Bronchial epithelial cell (primary cell): ENCODE measurements around the gene LINC00632. TPM values are rescaled to one million over a fixed set of nuclear protein-coding genes. Genes with fewer than 3 reads are reported as not detected.

Experiments used
- DNase-seq: peaks from one replicate; pipeline ENCODE4 v3.0.0-alpha.2; 2010; ENCODE audit warnings: low read depth
- FAIRE-seq: peaks from 2 replicates; lab custom pipeline; 2011; peaks lifted over from hg19 to GRCh38; lab: Jason Lieb, UNC
- H3K27me3 ChIP-seq: 2 replicates; pipeline ENCODE4 v1.5.1; 2011; ENCODE audit warnings: low read length; ENCODE audit not compliant: control insufficient read depth, insufficient read depth
- H3K36me3 ChIP-seq: 2 replicates; pipeline ENCODE4 v1.5.1; 2011; ENCODE audit warnings: low read length; ENCODE audit not compliant: control insufficient read depth, insufficient read depth
- H3K4me3 ChIP-seq: 2 replicates; pipeline ENCODE4 v1.5.1; 2011; ENCODE audit warnings: mild to moderate bottlenecking, low read depth, low read length, control low read depth
- CTCF ChIP-seq: IDR thresholded peaks from 2 replicates; pipeline ENCODE4 v1.5.1; 2011; ENCODE audit warnings: mild to moderate bottlenecking, moderate library complexity, low read length, control low read depth, inconsistent platforms; ENCODE audit not compliant: insufficient read depth, severe bottlenecking
- total RNA-seq: library from RNA; depleted of rRNA; stranded (reverse); fragments of >200 nt; gene quantifications from 2 replicates; pipeline ENCODE4 v1.2.1, GENCODE V29; 2014

The LINC00632 gene
- total RNA-seq, 1 donor from 2014 or later = 0.53 TPM

GRCh38 chrX:140794642-140795041 lies 85.1 kb downstream of the LINC00632 start:
- TF ChIP-seq CTCF = no peak
- H3K4me3 ChIP-seq = no peak overlapping the region
- no peaks in the 10 kb centered on the region for H3K36me3 ChIP-seq
- FAIRE-seq = no peak
- DNase-seq = no peak
- H3K27me3 ChIP-seq = no peaks in the 10 kb centered on the region

GRCh38 chrX:140799216-140799615 lies 89.7 kb downstream of the LINC00632 start:
- TF ChIP-seq CTCF = peak; percentile 23
- FAIRE-seq = no peak
- DNase-seq = peak; percentile 88

GRCh38 chrX:140804292-140804691 lies 94.7 kb downstream of the LINC00632 start:
- TF ChIP-seq CTCF = no peak
- Histone ChIP-seq H3K27me3 (no peaks in the 10 kb centered on the region), H3K4me3 (no peak overlapping the region), H3K36me3 (no peaks in the 10 kb centered on the region)
- no peak for FAIRE-seq
- peak; percentile 13 for DNase-seq

More at GRCh38 chrX:140799216-140799615, 89.7 kb downstream of the LINC00632 start:
- Histone ChIP-seq H3K27me3 (no peaks in the 10 kb centered on the region), H3K36me3 (no peaks in the 10 kb centered on the region), H3K4me3 (no peak overlapping the region)

GRCh38 chrX:140815868-140816267 lies 106.3 kb downstream of the LINC00632 start:
- peak; percentile 40 for DNase-seq
- H3K36me3 ChIP-seq = no peaks in the 10 kb centered on the region
- H3K4me3 ChIP-seq = no peak overlapping the region
- TF ChIP-seq CTCF = no peak
- H3K27me3 ChIP-seq = no peaks in the 10 kb centered on the region
- no peak for FAIRE-seq

GRCh38 chrX:140817943-140818342 lies 108.4 kb downstream of the LINC00632 start:
- FAIRE-seq = no peak
- DNase-seq = peak; percentile 13
- Histone ChIP-seq H3K27me3 (no peaks in the 10 kb centered on the region), H3K4me3 (no peak overlapping the region), H3K36me3 (no peaks in the 10 kb centered on the region)
- peak; percentile 16 for TF ChIP-seq CTCF

GRCh38 chrX:140821280-140821679 lies 111.7 kb downstream of the LINC00632 start:
- no peak for TF ChIP-seq CTCF
- H3K36me3 ChIP-seq = no peaks in the 10 kb centered on the region
- FAIRE-seq = no peak
- H3K4me3 ChIP-seq = no peak overlapping the region
- no peak for DNase-seq
- no peaks in the 10 kb centered on the region for H3K27me3 ChIP-seq
